Measurements from ENCODE around the gene PLXNA4.
A peak's percentile ranks its signal among the peaks of the same experiment; 100 is the strongest.

DNA sequence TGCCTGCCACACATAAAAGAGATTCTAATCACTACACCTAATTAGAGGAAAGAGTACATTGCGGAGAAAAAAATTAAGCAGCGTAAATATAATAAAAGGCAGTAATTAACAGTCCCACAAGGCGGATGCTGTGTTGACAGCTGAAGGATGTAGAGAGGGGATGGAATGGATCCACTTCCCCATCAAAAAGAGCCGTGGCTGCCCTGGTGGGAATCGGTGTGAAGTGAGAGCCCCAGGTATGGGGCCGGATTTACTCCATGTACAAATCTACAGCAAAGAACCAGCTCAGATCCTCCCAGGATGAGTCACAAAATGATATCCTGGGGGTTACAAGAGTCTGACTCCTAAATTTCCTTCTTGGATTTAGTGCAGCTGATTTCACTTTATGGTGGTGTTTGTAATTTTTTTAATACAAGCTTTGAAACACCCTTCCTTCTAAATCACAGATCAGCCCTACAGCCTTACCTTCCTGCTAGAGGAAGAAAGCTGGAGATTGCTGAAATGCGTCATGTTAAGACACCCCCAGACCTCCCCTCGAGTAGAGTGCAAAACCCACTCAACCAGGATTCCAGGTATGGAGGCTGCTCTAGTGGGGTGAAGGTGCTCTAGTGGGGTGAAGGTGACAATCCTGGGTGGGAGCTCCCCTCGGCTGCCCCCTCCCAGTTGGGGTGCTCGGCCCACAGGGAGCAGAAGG is 398.4 kb downstream of the PLXNA4 start:
- TF ChIP-seq ZNF112 (tag by site-specific recombination; IDR thresholded peaks at IDR 0.05) (no peak), CTCF (tag by site-specific recombination; IDR thresholded peaks at IDR 0.05) (no peak), ZNF133 (tag by site-specific recombination; IDR thresholded peaks at IDR 0.05) (no peak), INSM2 (tag by site-specific recombination; IDR thresholded peaks at IDR 0.05) (no peak), ZNF677 (tag by site-specific recombination; IDR thresholded peaks at IDR 0.05) (no peak), ZNF747 (tag by site-specific recombination; IDR thresholded peaks at IDR 0.05) (no peak), ZNF302 (tag by site-specific recombination; IDR thresholded peaks at IDR 0.05; ENCODE audit: low read depth) (no peak), ATF2 (tag by site-specific recombination; IDR thresholded peaks at IDR 0.05; ENCODE audit: low read depth) (no peak), ZNF560 (tag by site-specific recombination; IDR thresholded peaks at IDR 0.05; ENCODE audit: borderline replicate concordance) (no peak), ZNF175 (tag by site-specific recombination; IDR thresholded peaks at IDR 0.05) (no peak), ZNF777 (tag by site-specific recombination; IDR thresholded peaks at IDR 0.05; ENCODE audit: borderline replicate concordance) (no peak)
- TF ChIP-seq, protein P1, sequence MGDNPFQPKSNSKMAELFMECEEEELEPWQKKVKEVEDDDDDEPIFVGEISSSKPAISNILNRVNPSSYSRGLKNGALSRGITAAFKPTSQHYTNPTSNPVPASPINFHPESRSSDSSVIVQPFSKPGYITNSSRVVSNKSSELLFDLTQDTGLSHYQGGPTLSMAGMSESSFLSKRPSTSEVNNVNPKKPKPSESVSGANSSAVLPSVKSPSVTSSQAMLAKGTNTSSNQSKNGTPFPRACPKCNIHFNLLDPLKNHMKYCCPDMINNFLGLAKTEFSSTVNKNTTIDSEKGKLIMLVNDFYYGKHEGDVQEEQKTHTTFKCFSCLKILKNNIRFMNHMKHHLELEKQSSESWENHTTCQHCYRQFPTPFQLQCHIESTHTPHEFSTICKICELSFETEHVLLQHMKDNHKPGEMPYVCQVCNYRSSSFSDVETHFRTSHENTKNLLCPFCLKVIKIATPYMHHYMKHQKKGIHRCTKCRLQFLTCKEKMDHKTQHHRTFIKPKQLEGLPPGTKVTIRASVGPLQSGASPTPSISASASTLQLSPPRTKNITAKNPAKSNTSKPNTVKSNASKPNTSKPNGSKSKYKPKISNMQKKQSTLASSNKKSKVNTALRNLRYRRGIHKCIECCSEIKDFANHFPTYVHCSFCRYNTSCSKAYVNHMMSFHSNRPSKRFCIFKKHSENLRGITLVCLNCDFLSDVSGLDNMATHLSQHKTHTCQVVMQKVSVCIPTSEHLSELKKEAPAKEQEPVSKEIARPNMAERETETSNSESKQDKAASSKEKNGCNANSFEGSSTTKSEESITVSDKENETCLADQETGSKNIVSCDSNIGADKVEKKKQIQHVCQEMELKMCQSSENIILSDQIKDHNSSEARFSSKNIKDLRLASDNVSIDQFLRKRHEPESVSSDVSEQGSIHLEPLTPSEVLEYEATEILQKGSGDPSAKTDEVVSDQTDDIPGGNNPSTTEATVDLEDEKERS (tag by site-specific recombination; IDR thresholded peaks at IDR 0.05) = no peak
- TF ChIP-seq, protein P2, sequence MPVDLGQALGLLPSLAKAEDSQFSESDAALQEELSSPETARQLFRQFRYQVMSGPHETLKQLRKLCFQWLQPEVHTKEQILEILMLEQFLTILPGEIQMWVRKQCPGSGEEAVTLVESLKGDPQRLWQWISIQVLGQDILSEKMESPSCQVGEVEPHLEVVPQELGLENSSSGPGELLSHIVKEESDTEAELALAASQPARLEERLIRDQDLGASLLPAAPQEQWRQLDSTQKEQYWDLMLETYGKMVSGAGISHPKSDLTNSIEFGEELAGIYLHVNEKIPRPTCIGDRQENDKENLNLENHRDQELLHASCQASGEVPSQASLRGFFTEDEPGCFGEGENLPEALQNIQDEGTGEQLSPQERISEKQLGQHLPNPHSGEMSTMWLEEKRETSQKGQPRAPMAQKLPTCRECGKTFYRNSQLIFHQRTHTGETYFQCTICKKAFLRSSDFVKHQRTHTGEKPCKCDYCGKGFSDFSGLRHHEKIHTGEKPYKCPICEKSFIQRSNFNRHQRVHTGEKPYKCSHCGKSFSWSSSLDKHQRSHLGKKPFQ (tag by site-specific recombination; IDR thresholded peaks at IDR 0.05) = peak; percentile 93

Data from HEK293 (cell line).